Hepatocyte (in vitro differentiated cells): ENCODE measurements around the gene CXCL3. TPM values are rescaled to one million over a fixed set of nuclear protein-coding genes. Genes with fewer than 3 reads are reported as not detected.

Source experiments
- DNase-seq: peaks from one replicate; pipeline ENCODE4 v3.0.0-alpha.2; 2016; ENCODE audit warnings: low spot score
- H2AFZ ChIP-seq: fragments of 200-600 bp; sonication (generic); 2 replicates; pipeline ENCODE4 v1.6.0; 2016; ENCODE audit warnings: antibody characterized with exemption, mild to moderate bottlenecking
- H3K27ac ChIP-seq: fragments of 200-600 bp; sonication (generic); 2 replicates; pipeline ENCODE4 v1.5.1; 2016; ENCODE audit warnings: mild to moderate bottlenecking
- H3K27me3 ChIP-seq: fragments of 200-600 bp; sonication (generic); 2 replicates; pipeline ENCODE4 v1.6.1; 2016
- H3K36me3 ChIP-seq: fragments of 200-600 bp; sonication (generic); replicated peaks from 2 replicates; pipeline ENCODE4 v1.5.1; 2016; ENCODE audit warnings: low read depth; ENCODE audit not compliant: insufficient read depth
- H3K4me1 ChIP-seq: fragments of 200-600 bp; sonication (generic); 2 replicates; pipeline ENCODE4 v1.5.1; 2016; ENCODE audit warnings: mild to moderate bottlenecking, moderate library complexity; ENCODE audit not compliant: insufficient read depth
- H3K4me2 ChIP-seq: fragments of 200-600 bp; sonication (generic); 2 replicates; pipeline ENCODE4 v1.6.0; 2016
- H3K4me3 ChIP-seq: fragments of 200-600 bp; sonication (generic); 2 replicates; pipeline ENCODE4 v1.5.1; 2016; ENCODE audit warnings: mild to moderate bottlenecking
- H3K79me2 ChIP-seq: fragments of 200-600 bp; sonication (generic); 2 replicates; pipeline ENCODE4 v1.6.0; 2017; ENCODE audit warnings: mild to moderate bottlenecking
- H3K9me2 ChIP-seq: fragments of 200-600 bp; sonication (generic); replicated peaks from 2 replicates; pipeline ENCODE4 v1.6.0; 2017; ENCODE audit warnings: mild to moderate bottlenecking; ENCODE audit not compliant: insufficient read depth
- H3K9me3 ChIP-seq: fragments of 200-600 bp; sonication (generic); 2 replicates; pipeline ENCODE4 v1.5.1; 2016; ENCODE audit warnings: low read depth, mild to moderate bottlenecking
- H4K20me1 ChIP-seq: fragments of 200-600 bp; sonication (generic); 2 replicates; pipeline ENCODE4 v1.6.0; 2016; ENCODE audit warnings: mild to moderate bottlenecking; ENCODE audit not compliant: insufficient read depth, poor library complexity, severe bottlenecking
- EZH2 ChIP-seq: fragments of 200-600 bp; sonication (generic); IDR thresholded peaks from 2 replicates; pipeline ENCODE4 v1.6.1; 2016; ENCODE audit warnings: antibody characterized with exemption, mild to moderate bottlenecking, borderline replicate concordance
- EZH2phosphoT487 ChIP-seq: fragments of 200-600 bp; sonication (generic); IDR thresholded peaks from one replicate; pipeline ENCODE4 v1.6.1; 2018; ENCODE audit warnings: antibody characterized with exemption, mild to moderate bottlenecking, low read depth, moderate library complexity; ENCODE audit not compliant: unreplicated experiment, severe bottlenecking
- WGBS: methylation state at CpG from one replicate; pipeline ENCODE4 v1.1.6; 2016; ENCODE audit warnings: low lambda C conversion rate; ENCODE audit errors: missing lambda C conversion rate; 5-methylcytosine and 5-hydroxymethylcytosine counted together
- polyA plus RNA-seq: library from polyadenylated mRNA; unstranded; fragments of >200 nt; fragmentation: Nextera tagmentation; extraction: Ambion mirVana; gene quantifications from 2 replicates; pipeline ENCODE4 v1.2.1, GENCODE V29; 2016
- total RNA-seq: library from RNA; depleted of rRNA; stranded (reverse); fragments of >200 nt; gene quantifications from 2 replicates; pipeline ENCODE4 v1.2.3, GENCODE V29; 2014
- TF ChIP-seq, protein P1 (sequence below): fragments of 200-600 bp; sonication (generic); IDR thresholded peaks from 2 replicates; pipeline ENCODE4 v1.5.1; 2016; ENCODE audit warnings: antibody characterized with exemption, mild to moderate bottlenecking; ENCODE audit not compliant: poor library complexity

The CXCL3 gene
- total and polyA plus RNA-seq, 2 experiments from 2014 or later = 12.9 to 77.1 TPM

DNA sequence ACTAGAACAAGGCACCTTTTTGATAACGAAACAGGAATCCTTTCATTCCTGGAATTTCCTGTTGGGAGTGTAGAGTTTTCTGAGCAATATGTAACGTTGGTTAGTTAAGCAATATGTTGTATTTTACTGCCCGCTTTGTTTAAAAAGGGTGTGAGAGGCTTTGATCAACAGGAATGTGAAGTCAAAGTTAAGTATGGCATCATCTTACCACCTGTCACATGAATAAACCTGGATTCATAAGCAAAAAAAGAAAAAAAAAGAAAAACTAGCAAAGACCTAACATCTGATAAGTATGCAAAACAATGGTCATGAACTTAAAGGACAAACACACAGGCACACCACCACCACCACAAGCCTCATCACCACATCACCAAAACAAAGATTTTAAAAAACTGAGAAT, 33.0 kb downstream of the CXCL3 start:
- no peaks in the 10 kb centered on the region for H3K9me3 ChIP-seq
- peak overlapping the region; percentile 54 for H3K4me2 ChIP-seq
- peak overlapping the region; percentile 89 for H3K27ac ChIP-seq
- no peak overlapping the region for H3K4me3 ChIP-seq
- H2AFZ ChIP-seq = no peak overlapping the region
- no peaks in the 10 kb centered on the region for H3K36me3 ChIP-seq
- H4K20me1 ChIP-seq = no peaks in the 10 kb centered on the region
- H3K9me2 ChIP-seq = no peaks in the 10 kb centered on the region
- no peaks in the 10 kb centered on the region for H3K27me3 ChIP-seq
- no peak for TF ChIP-seq EZH2phosphoT487
- TF ChIP-seq, protein P1, sequence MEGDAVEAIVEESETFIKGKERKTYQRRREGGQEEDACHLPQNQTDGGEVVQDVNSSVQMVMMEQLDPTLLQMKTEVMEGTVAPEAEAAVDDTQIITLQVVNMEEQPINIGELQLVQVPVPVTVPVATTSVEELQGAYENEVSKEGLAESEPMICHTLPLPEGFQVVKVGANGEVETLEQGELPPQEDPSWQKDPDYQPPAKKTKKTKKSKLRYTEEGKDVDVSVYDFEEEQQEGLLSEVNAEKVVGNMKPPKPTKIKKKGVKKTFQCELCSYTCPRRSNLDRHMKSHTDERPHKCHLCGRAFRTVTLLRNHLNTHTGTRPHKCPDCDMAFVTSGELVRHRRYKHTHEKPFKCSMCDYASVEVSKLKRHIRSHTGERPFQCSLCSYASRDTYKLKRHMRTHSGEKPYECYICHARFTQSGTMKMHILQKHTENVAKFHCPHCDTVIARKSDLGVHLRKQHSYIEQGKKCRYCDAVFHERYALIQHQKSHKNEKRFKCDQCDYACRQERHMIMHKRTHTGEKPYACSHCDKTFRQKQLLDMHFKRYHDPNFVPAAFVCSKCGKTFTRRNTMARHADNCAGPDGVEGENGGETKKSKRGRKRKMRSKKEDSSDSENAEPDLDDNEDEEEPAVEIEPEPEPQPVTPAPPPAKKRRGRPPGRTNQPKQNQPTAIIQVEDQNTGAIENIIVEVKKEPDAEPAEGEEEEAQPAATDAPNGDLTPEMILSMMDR = no peak
- no peak for TF ChIP-seq EZH2
- H3K4me1 ChIP-seq = peaks cover 9% of the 10 kb centered on the region
- WGBS = 35% methylated on average over 3 of the region's 3 CpGs
- DNase-seq = peak; percentile 39
- H3K79me2 ChIP-seq = no peaks in the 10 kb centered on the region

GRCh38 chr4:74004668-74005067, 33.8 kb downstream of the CXCL3 start:
- H3K4me3 ChIP-seq = no peak overlapping the region
- 63% methylated on average over 4 of the region's 4 CpGs for WGBS
- H3K79me2 ChIP-seq = no peaks in the 10 kb centered on the region
- peak overlapping the region; percentile 89 for H3K27ac ChIP-seq
- H2AFZ ChIP-seq = no peak overlapping the region
- no peaks in the 10 kb centered on the region for H4K20me1 ChIP-seq
- H3K4me1 ChIP-seq = peaks cover 9% of the 10 kb centered on the region
- peak overlapping the region; percentile 54 for H3K4me2 ChIP-seq
- TF ChIP-seq EZH2 (no peak), EZH2phosphoT487 (no peak)
- TF ChIP-seq, protein P1 = no peak
- no peaks in the 10 kb centered on the region for H3K9me2 ChIP-seq
- no peaks in the 10 kb centered on the region for H3K9me3 ChIP-seq
- DNase-seq = no peak
- no peaks in the 10 kb centered on the region for H3K27me3 ChIP-seq
- H3K36me3 ChIP-seq = no peaks in the 10 kb centered on the region

DNA sequence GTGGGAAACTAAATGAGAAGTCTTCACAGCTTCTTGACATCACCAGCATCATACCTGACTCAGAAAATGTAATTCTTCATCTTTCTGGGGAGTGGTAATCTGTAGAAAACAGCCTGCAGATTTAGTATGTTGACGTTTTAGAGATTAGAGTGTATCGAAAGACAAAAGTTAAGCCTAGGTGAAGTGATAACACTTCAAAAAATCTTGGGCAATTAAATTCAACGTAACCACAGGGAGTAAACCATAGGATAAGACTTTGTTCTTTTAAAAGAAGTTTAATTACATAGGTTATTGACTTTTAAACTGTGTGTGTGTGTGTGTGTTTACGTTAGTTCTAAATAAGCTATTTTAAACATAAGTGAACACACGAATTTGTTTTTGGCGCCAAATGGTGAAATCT, 38.2 kb downstream of the CXCL3 start:
- Histone ChIP-seq H3K4me3 (no peak overlapping the region), H3K9me3 (no peaks in the 10 kb centered on the region), H2AFZ (no peak overlapping the region), H3K27me3 (peaks cover 16% of the 10 kb centered on the region), H3K4me2 (no peak overlapping the region), H3K79me2 (no peaks in the 10 kb centered on the region), H4K20me1 (no peaks in the 10 kb centered on the region), H3K27ac (no peak overlapping the region), H3K4me1 (peaks cover 8% of the 10 kb centered on the region), H3K36me3 (no peaks in the 10 kb centered on the region), H3K9me2 (no peaks in the 10 kb centered on the region)
- TF ChIP-seq EZH2phosphoT487 = no peak
- no peak for TF ChIP-seq EZH2
- TF ChIP-seq, protein P1 = no peak
- whole genome bisulfite sequencing = 49% methylated on average over 6 of the region's 6 CpGs
- no peak for DNase-seq
